Fibroblast of lung (primary cell): ENCODE data around the gene REX1BD. TPM values are rescaled to one million over a fixed set of nuclear protein-coding genes. Genes with fewer than 3 reads are reported as not detected.

ENCODE experiments used
- DNase-seq, 2 donors: peaks; one replicate each; pipeline versions ENCODE4 v3.0.0 to v3.0.0-alpha.2; 2010; ENCODE audit warnings: low read depth in 2 of 2
- H2AFZ ChIP-seq: 2 replicates; pipeline ENCODE4 v1.5.1; 2012; ENCODE audit warnings: low read length, control low read depth, inconsistent platforms
- H3K27ac ChIP-seq: 2 replicates; pipeline ENCODE4 v1.5.1; 2011; ENCODE audit warnings: low read length, control low read depth; ENCODE audit not compliant: insufficient read depth
- H3K27me3 ChIP-seq: 2 replicates; pipeline ENCODE4 v1.5.1; 2011; ENCODE audit warnings: mild to moderate bottlenecking, low read length; ENCODE audit not compliant: control insufficient read depth, insufficient read depth
- H3K36me3 ChIP-seq: 2 replicates; pipeline ENCODE4 v1.5.1; 2011; ENCODE audit warnings: low read length; ENCODE audit not compliant: control insufficient read depth, insufficient read depth
- H3K4me1 ChIP-seq: 2 replicates; pipeline ENCODE4 v1.5.1; 2011; ENCODE audit warnings: low read length; ENCODE audit not compliant: control insufficient read depth, insufficient read depth; ENCODE audit errors: extremely low read depth
- H3K4me2 ChIP-seq: 2 replicates; pipeline ENCODE4 v1.5.1; 2011; ENCODE audit warnings: low read length, control low read depth; ENCODE audit not compliant: insufficient read depth; ENCODE audit errors: extremely low read depth
- H3K4me3 ChIP-seq, 4 experiments: fragments of 200-600 bp in 1 of 4; sonication (generic) in 1 of 4; replicated peaks in 1 of 4; 2 replicates each; pipeline ENCODE4 v1.5.1; 2011 to 2016; ENCODE audit warnings: low read length in 4 of 4, low read depth in 3 of 4, mild to moderate bottlenecking in 3 of 4, control low read depth in 2 of 4, inconsistent platforms in 1 of 4, mixed read lengths in 1 of 4; ENCODE audit not compliant: insufficient read depth in 1 of 4; ENCODE audit errors: control extremely low read depth in 1 of 4
- H3K79me2 ChIP-seq: 2 replicates; pipeline ENCODE4 v1.5.1; 2012; ENCODE audit warnings: mild to moderate bottlenecking, low read length, inconsistent platforms; ENCODE audit not compliant: control insufficient read depth, insufficient read depth
- H3K9ac ChIP-seq: 2 replicates; pipeline ENCODE4 v1.5.1; 2011; ENCODE audit warnings: mild to moderate bottlenecking, low read length, control low read depth; ENCODE audit not compliant: insufficient read depth
- H3K9me3 ChIP-seq: 2 replicates; pipeline ENCODE4 v1.5.1; 2012; ENCODE audit warnings: low read depth, low read length; ENCODE audit not compliant: control insufficient read depth, insufficient read depth
- H4K20me1 ChIP-seq: 2 replicates; pipeline ENCODE4 v1.5.1; 2011; ENCODE audit warnings: low read length; ENCODE audit not compliant: control insufficient read depth, insufficient read depth; ENCODE audit errors: extremely low read depth
- EZH2 ChIP-seq: IDR thresholded peaks from 2 replicates; pipeline ENCODE4 v1.5.1; 2012; ENCODE audit warnings: low read length, control low read depth, mild to moderate bottlenecking; ENCODE audit errors: missing control alignments
- polyA plus RNA-seq, 2 donors: library from polyadenylated mRNA; depleted of rRNA in 1 of 2; stranded (reverse) in 1 of 2; unstranded in 1 of 2; fragments of >200 nt; gene quantifications; 2 replicates each; pipeline ENCODE4 v1.2.1, GENCODE V29; 2011 to 2012; ENCODE audit warnings: missing spikeins in 1 of 2
- total RNA-seq: library from RNA; depleted of rRNA; stranded (reverse); fragments of >200 nt; gene quantifications from 2 replicates; pipeline ENCODE4 v1.2.1, GENCODE V29; 2014
- TF ChIP-seq, protein P1 (sequence below), 2 donors: IDR thresholded peaks in 1 of 2; conservative IDR thresholded peaks in 1 of 2; 1 replicate in 1 of 2; 2 replicates in 1 of 2; pipeline ENCODE4 v1.5.1; 2011 to 2012; ENCODE audit warnings: low read length in 2 of 2, control low read depth in 1 of 2, inconsistent platforms in 1 of 2, low read depth in 1 of 2, mild to moderate bottlenecking in 1 of 2

Gene REX1BD
- total and polyA plus RNA-seq, 2 donors (not counting 1 experiment from before 2014, with no cell fraction given), result 16.2 to 37.0 TPM

DNA sequence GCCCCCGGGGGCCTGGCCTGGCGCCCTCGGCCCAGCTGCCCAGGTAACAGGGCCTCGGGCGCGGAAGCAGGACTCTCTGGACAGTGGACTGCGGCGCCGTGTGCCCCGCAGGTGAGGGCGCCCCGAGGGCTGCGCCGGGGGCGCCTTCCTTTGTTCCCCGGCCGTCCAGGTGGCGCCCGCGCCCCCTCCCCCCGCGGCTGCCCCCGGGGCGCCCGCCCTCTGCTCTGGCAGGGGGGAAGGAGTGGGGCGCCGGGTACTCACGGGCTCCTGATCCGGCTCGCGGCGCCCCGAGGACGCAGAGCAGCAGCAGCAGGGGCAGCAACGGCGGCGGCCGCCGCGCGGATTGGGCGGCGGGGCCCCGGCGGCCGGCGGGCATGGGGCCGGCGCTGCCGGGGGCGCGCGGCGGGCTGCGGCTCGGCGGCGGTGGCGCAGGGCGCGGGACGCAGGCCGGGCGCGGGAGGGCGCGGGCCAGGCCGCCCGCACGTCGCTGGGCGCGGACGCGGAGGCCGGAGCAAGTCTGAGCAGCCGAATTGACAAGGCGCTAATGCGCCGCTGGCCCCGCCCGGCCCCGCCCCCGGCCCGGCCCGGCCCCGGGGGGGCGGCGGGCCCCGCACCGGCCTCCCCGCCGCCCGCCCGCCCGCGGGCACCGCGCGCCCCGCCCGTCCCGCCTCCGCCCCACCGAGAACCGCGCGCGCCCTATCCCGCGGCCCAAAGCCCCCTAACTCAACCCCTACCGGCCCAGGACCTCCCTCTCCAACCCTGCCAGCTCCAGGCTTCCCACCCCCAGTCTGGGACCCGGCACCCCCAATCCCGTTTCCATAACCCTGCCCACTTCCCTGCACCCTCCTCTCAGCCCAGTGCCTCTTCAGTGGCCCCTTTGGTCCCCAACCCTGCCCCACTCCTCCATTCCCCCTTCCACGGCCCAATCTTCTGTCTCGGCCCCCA is 18.0 kb downstream of the REX1BD start, which contains the start of gene CRLF1:
CRLF1 (minus strand) TSS at position 519 of the 945 bp plus-strand sequence; CDS start at position 376, 143 bp downstream.
- Histone ChIP-seq H3K4me2 (peak within 1 kb of the TSS; percentile 35), H3K4me1 (no peaks in the 10 kb centered on the region), H3K27ac (no peak within 1 kb of the TSS), H4K20me1 (no peaks in the 10 kb centered on the region), H3K36me3 (no peaks in the 10 kb centered on the region), H3K4me3 (peak within 1 kb of the TSS in 1 of 4 experiments; percentile 17), H3K9ac (no peak within 1 kb of the TSS), H2AFZ (no peak within 1 kb of the TSS), H3K9me3 (no peaks in the 10 kb centered on the region), H3K79me2 (no peaks in the 10 kb centered on the region), H3K27me3 (peaks cover 64% of the 10 kb centered on the region)
- DNase-seq, result no peak
- no peak for TF ChIP-seq EZH2
- TF ChIP-seq, protein P1, sequence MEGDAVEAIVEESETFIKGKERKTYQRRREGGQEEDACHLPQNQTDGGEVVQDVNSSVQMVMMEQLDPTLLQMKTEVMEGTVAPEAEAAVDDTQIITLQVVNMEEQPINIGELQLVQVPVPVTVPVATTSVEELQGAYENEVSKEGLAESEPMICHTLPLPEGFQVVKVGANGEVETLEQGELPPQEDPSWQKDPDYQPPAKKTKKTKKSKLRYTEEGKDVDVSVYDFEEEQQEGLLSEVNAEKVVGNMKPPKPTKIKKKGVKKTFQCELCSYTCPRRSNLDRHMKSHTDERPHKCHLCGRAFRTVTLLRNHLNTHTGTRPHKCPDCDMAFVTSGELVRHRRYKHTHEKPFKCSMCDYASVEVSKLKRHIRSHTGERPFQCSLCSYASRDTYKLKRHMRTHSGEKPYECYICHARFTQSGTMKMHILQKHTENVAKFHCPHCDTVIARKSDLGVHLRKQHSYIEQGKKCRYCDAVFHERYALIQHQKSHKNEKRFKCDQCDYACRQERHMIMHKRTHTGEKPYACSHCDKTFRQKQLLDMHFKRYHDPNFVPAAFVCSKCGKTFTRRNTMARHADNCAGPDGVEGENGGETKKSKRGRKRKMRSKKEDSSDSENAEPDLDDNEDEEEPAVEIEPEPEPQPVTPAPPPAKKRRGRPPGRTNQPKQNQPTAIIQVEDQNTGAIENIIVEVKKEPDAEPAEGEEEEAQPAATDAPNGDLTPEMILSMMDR (conservative IDR thresholded peaks at IDR 0.05 in 1 of 2, IDR thresholded peaks at IDR 0.05 in 1 of 2; ENCODE audit: low read depth in 1 of 2, low read length in 2 of 2), result no peak

DNA sequence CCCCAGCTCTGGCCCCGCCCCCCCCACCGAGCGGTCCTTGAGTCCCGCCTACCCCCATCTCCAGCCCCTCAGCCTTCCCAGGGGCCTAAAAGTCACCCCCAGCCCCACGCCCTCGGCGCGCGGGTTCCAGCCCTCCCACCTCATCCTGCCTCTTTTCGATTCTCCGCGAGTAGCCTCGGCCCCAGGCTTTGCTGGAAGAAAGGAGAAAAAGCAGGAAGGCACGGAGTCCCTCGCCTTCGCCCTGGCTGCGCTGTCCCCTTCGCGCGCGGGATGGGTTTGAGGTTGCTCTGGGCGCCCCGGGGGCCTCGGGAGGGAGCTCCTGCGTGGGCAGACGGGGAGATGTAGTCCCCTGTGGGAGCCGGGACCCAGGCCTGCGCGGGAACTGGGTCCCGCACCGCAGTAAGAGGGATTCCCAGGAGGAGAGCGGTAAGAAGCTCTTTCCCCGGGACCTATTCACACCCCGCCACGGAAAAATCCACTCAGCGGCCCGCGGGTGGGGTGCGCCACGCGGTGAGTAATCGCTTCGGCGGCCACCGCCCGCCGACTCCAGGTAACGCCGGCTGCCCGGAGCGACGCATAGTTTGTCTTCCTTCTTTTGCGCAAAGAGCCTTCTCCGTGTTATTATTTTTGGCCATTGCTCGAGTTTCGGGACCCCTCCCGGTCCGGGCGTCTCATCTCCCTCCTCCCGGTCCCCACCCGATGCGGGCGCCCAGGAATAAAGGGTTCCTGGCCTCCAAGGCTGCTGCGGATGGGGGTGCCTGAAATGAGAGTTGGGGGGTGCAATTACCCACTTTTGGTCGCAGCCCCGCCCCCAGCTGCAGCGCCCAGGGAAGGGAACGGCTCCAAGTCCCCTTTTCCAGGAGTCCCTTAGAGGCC is 18.9 kb downstream of the REX1BD start:
- H3K27ac ChIP-seq, result no peak overlapping the region
- no peaks in the 10 kb centered on the region for H3K4me1 ChIP-seq
- peak; percentile 93 for TF ChIP-seq EZH2
- TF ChIP-seq, protein P1 (conservative IDR thresholded peaks at IDR 0.05 in 1 of 2, IDR thresholded peaks at IDR 0.05 in 1 of 2; ENCODE audit: low read depth in 1 of 2, low read length in 2 of 2), result no peak
- H3K4me3 ChIP-seq, result peak overlapping the region in 1 of 4 experiments; percentile 17
- no peak for DNase-seq
- H3K4me2 ChIP-seq, result peak overlapping the region; percentile 35
- H2AFZ ChIP-seq, result no peak overlapping the region
- H3K79me2 ChIP-seq, result no peaks in the 10 kb centered on the region
- no peak overlapping the region for H3K9ac ChIP-seq
- peaks cover 71% of the 10 kb centered on the region for H3K27me3 ChIP-seq
- no peaks in the 10 kb centered on the region for H3K36me3 ChIP-seq
- no peaks in the 10 kb centered on the region for H4K20me1 ChIP-seq
- H3K9me3 ChIP-seq, result no peaks in the 10 kb centered on the region
